ENCODE results near the gene EYS. TPM values are rescaled to one million over a fixed set of nuclear protein-coding genes. Genes with fewer than 3 reads are reported as not detected.

Gene EYS
- total and polyA plus RNA-seq, 9 of the 15 experiments (the other 6 are each of a cell fraction or from before 2014, with no cell fraction given): 0.03 to 0.36 (median 0.10) TPM; not detected in 2

DNA sequence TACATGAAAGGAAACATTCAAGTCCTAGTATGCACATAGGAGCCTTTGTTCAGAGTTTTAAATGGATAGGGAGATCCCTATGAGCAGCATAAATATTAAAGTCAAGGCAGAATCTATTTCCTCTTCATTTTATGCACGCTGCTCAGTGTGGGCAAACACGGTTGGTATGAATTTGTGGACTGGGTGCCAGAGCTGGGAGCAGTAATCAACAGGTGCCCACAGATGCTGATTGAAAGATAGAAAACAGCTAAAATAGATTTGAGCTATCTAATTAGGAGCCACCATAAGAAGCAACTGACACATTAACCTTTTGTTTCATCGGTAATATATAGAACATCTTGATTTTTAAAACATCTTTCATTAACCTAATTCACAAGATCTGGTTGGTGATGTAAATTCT, 175.5 kb downstream of the EYS start (continued):
- TF ChIP-seq U2AF2 (optimal IDR thresholded peaks at IDR 0.05; ENCODE audit: low read depth, low read length) (no peak), RFX5 (IDR thresholded peaks at IDR 0.05; ENCODE audit: low read depth, low read length) (no peak)

DNA sequence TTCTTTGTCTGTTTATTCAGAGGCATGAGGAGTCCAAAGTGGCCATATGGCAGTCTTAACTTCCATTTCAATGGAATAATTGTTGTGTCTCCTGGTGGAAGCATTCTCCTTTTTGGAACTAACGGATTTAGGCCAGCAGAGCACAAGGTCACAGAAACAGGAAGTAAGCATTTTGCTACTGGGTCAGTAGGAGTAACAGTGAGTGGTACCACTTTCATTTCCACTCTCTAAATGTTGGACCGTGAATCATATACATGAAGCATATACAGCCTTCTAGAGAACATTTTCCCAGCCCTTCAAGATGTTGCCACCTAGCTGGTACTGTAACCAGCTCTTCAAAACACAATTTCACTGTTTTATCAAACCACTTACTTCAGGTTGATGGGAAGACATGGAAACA, 182.8 kb downstream of the EYS start:
- in situ Hi-C loops (cut with MboI) (no loop called here), intact Hi-C loops (cut with micrococcal nuclease) (no loop called here)
- H3K4me2 ChIP-seq (ENCODE audit: insufficient read depth, low read length): no peak overlapping the region
- BruUV-seq (replicated peaks): no TSS peak
- no peak overlapping the region for H3K27ac ChIP-seq (ENCODE audit: extremely low read depth, low read depth, low read length)
- H2AFZ ChIP-seq (ENCODE audit: low read depth, low read length): no peak overlapping the region
- CTCF ChIA-PET (ENCODE audit: low intra/inter-chr PET ratio): no interaction called here
- DNase-seq (ENCODE audit: extremely low read depth in 1 of 4, low spot score in 3 of 4) (no peak), FAIRE-seq (no peak), ATAC-seq (no peak)
- no peak overlapping the region for H3K9ac ChIP-seq (ENCODE audit: insufficient read depth in 1 of 2, low read depth in 2 of 2, low read length in 2 of 2)
- H3K9me3 ChIP-seq (replicated peaks; ENCODE audit: control insufficient read depth, insufficient read depth, low read depth, low read length): no peaks in the 10 kb centered on the region
- H3K4me1 ChIP-seq (replicated peaks in 1 of 2; ENCODE audit: control insufficient read depth in 2 of 2, insufficient read depth in 2 of 2, low read length in 2 of 2): no peaks in the 10 kb centered on the region
- no peaks in the 10 kb centered on the region for H4K20me1 ChIP-seq (replicated peaks; ENCODE audit: control insufficient read depth, insufficient read depth, low read length)
- H3K27me3 ChIP-seq (ENCODE audit: control insufficient read depth in 2 of 2, insufficient read depth in 2 of 2, low read length in 2 of 2): no peaks in the 10 kb centered on the region
- no peaks in the 10 kb centered on the region for H3K79me2 ChIP-seq (ENCODE audit: control insufficient read depth, insufficient read depth, low read length)
- WGBS (ENCODE audit: insufficient coverage, low coverage, missing lambda C conversion rate): 3% methylated on average over 2 of the region's 2 CpGs
- POLR2A ChIA-PET: no interaction called here
- TF ChIP-seq SPI1 (IDR thresholded peaks at IDR 0.05; ENCODE audit: borderline replicate concordance, low read depth, low read length) (no peak), ZNF445 (CRISPR knock-in tag; IDR thresholded peaks at IDR 0.05; ENCODE audit: low read depth) (no peak), PREB (CRISPR knock-in tag; IDR thresholded peaks at IDR 0.05) (no peak), SMC3 (conservative IDR thresholded peaks at IDR 0.05; ENCODE audit: insufficient read depth, low read depth, low read length) (no peak), COPS2 (conservative IDR thresholded peaks at IDR 0.05) (no peak), POLR2AphosphoS5 (IDR thresholded peaks at IDR 0.05; ENCODE audit: control insufficient read depth, insufficient read depth, low read depth, low read length) (no peak), CXXC5 (CRISPR knock-in tag; IDR thresholded peaks at IDR 0.05) (no peak), BRF1 (IDR thresholded peaks at IDR 0.05; ENCODE audit: borderline replicate concordance, extremely low read depth, insufficient read length) (no peak), HCFC1 (IDR thresholded peaks at IDR 0.05; ENCODE audit: low read depth, low read length) (no peak), ZNF197 (CRISPR knock-in tag; IDR thresholded peaks at IDR 0.05; ENCODE audit: low read depth) (no peak), ZNF766 (CRISPR knock-in tag; conservative IDR thresholded peaks at IDR 0.05) (no peak), RBBP5 (IDR thresholded peaks at IDR 0.05; ENCODE audit: borderline replicate concordance, insufficient read depth, low read length, poor library complexity, severe bottlenecking) (no peak), PHB (CRISPR knock-in tag; IDR thresholded peaks at IDR 0.05) (no peak), TARDBP (IDR thresholded peaks at IDR 0.05) (no peak), HMGN3 (IDR thresholded peaks at IDR 0.05; ENCODE audit: borderline replicate concordance, extremely low read depth, insufficient read length, low read depth, low read length) (no peak), BRF2 (IDR thresholded peaks at IDR 0.05; ENCODE audit: borderline replicate concordance, insufficient read depth, insufficient read length) (no peak)
- no peaks in the 10 kb centered on the region for H3K36me3 ChIP-seq (ENCODE audit: control insufficient read depth, insufficient read depth, low read length)
- no peak overlapping the region for H3K4me3 ChIP-seq
- H3K9me1 ChIP-seq (ENCODE audit: control insufficient read depth, insufficient read depth, low read length): no peaks in the 10 kb centered on the region
